Activated T-helper 9 cell treated with anti-CD3 and anti-CD28 coated beads, Interleukin-2, amount 50 U/mL, for 16 hours (primary cell): ENCODE data around the gene LRRC8E.
"Not testable (repeated sequence)": the region's sequence is repeated elsewhere in the genome, so short reads cannot be mapped to it uniquely, and the experiment has no call there.

Experiments
- DNase-seq: peaks from one replicate; pipeline ENCODE4 v3.0.0-alpha.2; 2020; ENCODE audit warnings: low read depth

Gene LRRC8E

DNA sequence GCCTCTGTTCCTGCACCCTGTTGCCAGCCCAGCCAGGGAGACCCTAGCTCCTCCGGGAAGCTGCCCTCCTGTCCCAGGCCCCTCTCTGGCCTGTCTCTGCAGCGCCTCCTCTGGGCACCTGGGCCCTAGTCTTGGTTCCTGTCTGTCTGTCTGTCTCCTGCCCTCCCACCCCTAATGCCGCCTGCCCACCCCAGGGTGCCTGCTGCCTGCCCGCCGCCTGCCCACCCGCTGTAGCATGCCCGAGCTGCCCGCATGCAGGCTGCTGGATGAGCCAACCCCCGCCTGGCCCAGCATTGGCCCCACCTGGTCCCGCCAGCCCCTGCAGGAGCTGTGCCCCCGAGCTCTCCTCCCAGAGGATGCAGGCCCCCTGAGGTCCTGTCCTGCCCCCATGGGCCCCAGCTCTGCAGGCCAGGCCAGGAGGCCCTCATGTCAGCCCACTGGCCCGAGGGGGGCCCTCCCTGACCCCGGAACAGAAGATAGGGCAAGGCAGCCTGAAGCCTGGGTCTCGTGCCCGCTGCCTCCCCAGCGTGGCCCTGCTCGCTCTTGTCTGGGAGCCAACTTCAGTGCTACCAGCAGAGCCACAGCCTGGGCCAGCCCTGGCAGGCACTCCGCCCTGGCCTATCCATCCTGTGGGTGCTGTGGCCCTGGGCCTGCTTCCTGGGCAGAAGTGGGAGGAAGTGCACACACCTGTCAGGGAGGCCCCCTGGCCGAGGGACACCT lies 20.6 kb downstream of the LRRC8E start:
- no peak for DNase-seq

DNA sequence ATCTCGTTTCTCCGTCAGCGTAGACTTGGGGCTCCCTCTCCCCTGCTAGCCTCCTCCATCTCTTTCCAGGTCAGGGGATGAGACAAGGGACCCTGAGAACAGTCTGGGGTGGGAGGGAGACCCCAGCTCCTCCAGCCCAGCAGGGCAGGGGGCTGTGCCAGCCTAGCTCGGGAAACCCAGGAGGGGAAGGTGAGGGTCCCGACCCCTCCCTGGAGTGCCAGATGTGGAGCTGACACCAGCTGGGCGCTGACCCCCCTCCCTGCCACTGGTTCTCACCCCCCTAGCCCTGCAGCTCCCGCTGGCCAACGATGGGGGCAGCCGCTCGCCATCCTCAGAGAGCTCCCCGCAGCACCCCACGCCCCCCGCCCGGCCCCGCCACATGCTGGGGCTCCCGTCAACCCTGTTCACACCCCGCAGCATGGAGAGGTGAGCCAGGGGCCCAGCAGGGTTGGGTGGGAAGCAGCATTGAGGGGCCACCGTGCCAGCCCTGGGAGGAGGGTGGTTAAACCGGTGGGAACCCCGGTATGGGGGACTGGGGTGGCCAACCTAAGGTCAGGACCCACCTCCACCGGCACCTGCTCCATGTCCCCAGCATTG lies 21.3 kb downstream of the LRRC8E start:
- no peak for DNase-seq

DNA sequence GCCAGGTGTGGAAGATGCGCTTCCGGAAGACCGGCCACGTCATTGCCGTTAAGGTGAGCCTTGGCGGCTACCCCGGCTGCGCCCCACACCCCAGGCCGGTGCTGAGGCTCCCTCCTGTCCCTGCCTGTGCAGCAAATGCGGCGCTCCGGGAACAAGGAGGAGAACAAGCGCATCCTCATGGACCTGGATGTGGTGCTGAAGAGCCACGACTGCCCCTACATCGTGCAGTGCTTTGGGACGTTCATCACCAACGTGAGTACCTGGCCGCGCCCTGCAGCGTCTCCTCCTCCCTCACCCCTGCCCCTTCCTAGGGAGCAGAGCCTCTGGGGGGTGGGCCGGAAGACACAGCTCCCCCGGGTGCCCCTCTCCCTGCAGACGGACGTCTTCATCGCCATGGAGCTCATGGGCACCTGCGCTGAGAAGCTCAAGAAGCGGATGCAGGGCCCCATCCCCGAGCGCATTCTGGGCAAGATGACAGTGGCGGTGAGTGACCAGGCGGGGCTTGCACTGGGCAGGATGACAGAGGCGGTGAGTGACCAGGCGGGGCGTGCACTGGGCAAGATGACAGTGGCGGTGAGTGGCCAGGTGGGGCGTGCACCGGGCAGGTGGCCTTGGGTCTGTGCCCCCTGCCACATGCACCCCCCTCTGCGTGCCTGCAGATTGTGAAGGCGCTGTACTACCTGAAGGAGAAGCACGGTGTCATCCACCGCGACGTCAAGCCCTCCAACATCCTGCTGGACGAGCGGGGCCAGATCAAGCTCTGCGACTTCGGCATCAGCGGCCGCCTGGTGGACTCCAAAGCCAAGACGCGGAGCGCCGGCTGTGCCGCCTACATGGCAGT lies 22.2 kb downstream of the LRRC8E start:
- no peak for DNase-seq

DNA sequence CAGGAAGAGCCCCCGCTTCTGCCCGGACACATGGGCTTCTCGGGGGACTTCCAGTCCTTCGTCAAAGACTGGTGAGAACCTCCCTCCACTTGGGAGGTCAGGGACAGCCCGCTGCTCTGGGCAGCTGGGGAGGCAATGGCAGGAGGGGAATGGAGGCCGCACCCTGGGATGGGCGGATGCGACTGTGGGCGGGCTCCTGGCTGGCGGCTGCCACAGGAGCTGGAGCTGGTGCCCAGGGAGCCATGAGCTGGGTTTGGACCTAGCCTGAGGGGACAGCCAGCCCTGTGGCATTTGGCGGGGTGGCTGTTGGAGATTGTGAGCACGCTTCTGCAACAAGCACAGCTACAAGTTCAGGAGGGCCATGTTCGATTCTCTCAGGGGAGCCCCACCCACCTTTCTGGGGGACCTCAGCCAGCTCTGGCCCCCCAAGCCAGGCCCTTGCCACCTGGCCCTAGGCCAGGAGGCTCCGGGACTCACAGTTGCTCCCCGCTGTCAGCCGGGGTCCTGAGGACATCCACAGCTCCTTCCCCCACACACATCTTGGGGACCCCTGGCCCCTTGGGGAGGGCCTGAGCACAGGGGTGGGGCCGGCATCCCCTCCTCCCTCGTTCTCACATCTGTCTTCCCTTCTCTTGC lies 23.3 kb downstream of the LRRC8E start:
- DNase-seq, result no peak

DNA sequence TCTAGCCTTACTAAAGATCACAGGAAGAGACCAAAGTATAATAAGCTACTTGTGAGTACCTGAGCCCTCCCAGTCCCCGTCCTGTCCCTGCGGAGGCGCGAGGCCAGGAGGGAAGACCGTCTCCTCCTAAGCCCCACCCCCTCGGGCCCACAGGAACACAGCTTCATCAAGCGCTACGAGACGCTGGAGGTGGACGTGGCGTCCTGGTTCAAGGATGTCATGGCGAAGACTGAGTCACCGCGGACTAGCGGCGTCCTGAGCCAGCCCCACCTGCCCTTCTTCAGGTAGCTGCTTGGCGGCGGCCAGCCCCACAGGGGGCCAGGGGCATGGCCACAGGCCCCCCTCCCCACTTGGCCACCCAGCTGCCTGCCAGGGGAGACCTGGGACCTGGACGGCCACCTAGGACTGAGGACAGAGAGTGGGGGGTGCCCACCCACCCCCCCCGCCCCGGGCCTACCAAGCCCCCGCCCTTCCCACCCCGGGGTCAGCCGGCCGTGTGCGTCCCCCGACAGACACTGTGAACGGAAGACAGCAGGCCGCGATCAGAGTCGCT lies 23.9 kb downstream of the LRRC8E start:
- no peak for DNase-seq

DNA sequence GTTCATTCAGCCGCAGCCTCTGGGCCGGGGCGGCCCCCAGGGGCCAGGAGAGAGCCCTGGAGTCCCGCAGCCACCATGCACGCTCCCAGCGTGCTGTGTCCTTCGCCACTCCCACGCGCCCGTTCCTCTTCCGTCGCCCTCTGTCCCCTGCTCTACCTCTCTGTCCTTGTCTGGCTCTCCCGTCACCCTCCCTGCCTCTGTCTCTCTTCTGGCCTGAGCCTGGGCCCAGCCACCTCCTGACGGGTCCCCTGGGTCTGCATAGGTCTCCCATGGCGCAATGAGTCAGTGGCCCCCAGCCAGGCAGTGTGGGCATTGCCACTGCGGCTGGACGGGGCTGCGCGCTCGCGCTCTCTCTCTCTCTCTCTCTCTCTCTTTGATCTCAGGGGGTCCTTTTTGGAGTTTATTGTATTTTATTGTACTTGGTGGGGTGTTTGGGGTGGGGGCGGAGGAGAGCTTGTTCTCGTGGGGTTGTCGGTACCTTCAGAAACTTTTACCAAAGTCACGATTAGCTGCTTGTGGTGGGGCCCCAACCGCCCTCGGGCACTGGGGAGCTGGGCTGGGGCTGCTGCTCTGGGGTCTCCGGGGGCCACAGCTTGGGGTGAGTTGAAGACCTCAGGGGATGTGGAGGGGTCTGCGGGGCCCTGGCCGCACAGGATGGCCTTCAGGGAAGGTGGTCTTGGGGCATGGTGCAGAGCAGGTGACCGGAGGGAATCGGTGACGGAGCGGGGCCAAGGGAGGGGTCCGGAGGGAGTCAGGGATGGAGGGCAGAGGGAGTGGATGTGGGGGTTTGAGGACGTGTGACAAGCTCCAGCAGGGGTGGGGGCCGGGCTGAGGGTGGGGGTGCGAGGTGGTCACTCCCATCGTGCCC lies 24.6 kb downstream of the LRRC8E start:
- no peak for DNase-seq

DNA sequence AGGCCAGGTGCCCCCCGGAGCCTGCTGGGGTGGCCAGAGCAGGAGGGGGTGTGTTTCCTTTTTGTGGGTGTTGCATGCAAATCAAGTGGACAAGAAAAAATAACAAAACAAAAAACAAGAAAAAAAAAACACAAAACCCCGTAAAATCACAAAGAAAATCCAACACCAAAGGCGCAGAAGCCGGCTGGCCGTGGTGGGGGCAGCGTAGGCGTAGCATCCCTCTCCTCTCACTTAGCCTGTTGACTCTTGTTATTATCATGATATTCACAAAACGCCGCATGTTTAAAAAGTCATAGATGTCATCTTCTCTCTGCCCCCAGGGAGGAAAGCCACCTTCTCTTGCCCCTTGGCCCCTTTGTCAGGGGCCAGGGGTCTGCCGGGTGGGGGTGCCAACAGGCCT lies 25.3 kb downstream of the LRRC8E start:
- DNase-seq, result no peak

DNA sequence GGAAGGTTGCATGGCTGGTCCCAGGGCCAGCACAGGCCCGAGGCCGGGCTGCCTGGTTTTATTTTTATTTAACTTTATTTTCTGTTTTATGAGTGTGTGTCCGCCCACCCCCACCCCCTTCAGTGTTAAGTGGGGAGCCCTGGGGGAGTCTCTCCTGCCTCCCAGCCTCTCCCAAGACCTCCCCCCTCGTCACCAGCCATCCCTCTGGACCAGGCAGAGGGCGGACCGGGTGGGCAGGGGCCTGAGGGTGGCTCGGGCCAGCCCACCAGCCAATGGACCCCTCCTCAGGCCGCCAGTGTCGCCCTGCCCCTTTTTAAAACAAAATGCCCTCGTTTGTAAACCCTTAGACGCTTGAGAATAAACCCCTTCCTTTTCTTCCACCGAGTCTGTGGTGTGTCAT lies 25.8 kb downstream of the LRRC8E start:
- no peak for DNase-seq

DNA sequence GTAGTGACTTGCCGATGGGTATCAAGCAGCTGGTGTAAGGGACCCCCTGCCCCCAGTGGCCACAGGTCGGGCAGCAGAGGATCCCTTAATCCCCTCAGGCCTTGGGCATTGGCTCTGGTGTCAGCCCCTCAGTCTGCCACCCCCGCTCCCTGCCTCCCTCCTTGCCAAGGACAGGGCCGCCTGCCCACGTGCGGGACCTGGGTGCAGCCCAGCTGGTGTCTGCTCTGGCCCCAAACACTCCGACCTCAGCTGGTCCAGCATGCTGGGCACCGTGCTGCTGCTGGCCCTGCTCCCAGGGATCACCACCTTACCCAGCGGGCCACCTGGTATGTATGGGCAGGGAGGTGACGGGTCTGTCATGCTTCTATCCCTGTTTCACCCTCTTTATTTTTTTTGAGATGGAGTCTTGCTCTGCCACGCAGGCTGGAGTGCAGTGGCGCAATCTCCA lies 26.3 kb downstream of the LRRC8E start, which contains the start of gene TGFBR3L:
Gene TGFBR3L (plus strand): TSS at position 233 of the 448 bp plus-strand sequence.
- DNase-seq, result no peak

DNA sequence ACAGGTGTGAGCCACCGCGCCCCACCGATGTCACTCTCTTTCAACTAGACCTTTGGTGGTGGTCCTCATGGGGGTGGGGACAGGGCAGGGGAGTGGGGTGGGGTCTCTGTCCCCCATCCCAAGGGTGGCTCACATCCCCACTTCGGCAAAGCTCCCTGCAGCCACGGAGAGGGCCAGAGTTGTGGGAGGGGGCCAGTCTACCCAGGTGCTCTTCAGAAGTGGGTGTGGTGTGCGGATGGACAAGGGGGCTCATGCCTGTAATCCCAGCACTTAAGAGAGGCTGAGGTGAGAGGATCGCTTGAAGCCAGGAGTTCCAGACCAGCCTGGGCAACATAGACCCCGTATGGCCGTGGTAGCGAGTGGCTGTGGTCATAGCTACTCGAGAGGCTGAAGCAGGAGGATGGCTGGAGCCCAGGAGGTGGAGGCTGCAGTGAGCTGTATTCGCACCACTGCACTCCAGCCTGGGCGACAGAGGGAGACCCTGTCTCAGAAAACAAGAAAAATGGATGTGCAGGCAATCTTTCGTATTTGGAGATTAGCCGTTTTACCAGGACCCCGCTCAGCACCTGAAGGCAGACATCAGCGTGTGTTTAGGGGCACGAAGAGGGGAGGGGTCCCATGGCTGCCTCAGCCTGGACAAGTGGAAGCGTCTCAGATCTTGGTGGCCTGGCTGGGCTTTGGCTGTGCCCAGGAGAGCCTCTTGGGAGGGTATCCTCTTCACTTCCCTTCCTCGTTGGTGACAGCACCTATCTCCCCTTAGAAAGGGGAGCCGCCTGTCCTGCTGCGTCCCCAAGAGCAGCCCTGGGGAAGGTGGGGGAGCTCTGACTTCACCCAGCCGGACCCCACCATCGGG lies 27.2 kb downstream of the LRRC8E start:
- DNase-seq, result no peak

DNA sequence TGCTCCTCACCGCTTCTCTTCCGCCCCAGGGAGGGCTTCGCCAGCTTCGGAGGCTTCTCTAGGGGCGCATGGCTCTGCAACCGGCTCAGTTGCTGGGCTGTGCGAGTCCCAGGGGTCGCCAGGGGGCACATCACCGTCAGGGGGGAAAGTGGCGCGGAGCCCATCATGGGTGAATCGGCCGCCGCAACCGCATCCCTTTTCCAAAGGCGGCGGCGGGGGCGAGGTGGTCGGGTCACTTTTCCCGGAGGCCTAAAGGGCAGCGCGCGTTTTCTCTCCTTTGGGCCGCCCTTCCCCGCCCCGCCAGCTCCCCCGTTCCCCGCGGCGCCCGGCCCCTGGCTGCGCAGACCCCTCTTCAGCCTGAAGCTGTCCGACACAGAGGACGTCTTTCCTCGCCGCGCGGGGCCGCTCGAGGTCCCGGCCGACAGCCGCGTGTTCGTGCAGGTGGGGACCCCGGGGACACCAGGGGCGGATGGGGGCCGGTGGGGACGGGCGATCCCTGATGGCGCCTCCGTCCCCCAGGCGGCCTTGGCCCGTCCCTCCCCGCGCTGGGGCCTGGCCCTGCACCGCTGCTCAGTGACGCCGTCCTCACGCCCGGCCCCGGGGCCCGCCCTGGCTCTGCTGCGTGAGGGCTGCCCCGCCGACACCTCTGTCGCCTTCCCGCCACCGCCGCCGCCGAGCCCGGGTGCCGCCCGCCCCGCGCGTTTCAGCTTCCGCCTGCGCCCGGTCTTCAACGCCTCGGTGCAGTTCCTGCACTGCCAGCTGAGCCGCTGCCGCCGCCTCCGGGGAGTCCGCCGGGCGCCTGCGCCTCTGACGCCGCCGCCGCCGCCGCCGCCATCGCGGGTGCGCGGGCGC lies 28.0 kb downstream of the LRRC8E start:
- peak; percentile 39 for DNase-seq

DNA sequence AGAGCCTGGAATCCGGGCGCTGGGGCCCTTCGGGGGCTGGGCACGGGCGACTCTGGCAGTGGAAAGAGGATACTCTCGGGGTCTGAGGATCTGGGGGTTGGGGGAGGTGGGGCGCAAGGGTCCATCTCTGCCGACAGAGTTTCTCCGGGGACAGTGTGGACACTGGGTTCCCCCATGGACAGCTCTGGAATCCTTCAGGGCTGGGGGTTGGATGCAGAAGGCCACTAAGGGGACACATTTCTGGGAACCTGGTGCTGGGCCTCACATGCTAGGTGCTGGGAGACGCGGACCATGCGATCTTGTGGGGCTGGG lies 28.6 kb downstream of the LRRC8E start:
- no peak for DNase-seq

DNA sequence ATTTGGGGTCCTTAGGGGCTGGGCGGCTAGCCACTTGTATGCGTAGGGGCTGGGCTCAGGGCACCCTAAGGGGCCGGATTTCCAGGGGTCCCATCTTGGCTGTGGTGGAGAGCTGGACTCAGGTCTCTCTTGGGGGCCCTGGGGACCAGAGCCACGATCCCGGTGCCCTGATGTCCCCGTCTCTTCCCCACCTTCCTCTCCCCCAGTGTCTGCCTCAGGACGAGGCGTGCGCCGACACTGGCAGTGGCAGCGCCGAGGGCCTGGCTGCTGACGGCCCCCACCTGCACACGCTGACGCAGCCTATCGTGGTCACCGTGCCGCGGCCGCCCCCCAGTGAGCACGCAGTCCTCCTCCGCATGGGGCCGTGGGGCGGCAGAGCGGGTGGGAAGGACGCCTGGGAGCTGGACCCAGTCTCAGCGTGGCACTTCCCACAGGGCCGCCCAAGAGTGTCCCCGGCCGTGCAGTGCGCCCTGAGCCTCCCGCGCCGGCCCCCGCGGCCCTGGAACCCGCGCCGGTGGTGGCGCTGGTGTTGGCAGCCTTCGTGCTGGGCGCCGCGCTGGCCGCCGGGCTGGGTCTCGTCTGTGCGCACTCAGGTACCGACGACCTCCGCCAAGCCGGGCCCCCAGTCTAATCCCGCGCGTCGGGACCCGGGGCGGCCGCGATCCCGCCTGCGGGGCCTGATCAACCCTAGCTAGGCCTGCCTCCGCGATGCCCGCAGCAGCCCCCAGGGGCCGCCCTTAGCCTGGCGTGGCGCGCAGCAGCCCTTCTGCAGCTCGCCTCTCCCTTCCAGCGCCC lies 29.2 kb downstream of the LRRC8E start:
- DNase-seq, result peak; percentile 40

DNA sequence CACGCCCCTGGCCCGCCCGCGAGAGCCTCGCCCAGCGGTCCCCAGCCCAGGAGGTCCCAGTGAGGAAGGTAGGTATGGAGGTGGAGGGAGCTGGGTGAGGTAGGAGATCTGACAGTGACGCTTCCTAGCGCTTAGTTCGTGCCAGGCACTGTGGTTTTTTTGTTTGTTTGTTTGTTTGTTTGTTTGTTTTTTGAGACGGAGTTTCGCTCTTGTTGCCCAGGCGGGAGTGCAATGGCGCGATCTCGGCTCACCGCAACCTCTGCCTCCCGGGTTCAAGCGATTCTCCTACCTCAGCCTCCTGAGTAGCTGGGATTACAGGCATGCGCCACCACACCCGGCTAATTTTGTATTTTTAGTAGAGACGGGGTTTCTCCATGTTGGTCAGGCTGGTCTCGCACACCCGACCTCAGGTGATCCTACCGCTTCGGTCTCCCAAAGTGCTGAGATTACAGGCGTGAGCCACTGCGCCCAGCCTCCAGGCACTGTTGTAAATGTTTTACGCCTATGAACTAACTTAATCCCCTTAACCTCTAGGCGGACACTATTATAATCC lies 29.8 kb downstream of the LRRC8E start:
- not testable (repeated sequence) for DNase-seq

DNA sequence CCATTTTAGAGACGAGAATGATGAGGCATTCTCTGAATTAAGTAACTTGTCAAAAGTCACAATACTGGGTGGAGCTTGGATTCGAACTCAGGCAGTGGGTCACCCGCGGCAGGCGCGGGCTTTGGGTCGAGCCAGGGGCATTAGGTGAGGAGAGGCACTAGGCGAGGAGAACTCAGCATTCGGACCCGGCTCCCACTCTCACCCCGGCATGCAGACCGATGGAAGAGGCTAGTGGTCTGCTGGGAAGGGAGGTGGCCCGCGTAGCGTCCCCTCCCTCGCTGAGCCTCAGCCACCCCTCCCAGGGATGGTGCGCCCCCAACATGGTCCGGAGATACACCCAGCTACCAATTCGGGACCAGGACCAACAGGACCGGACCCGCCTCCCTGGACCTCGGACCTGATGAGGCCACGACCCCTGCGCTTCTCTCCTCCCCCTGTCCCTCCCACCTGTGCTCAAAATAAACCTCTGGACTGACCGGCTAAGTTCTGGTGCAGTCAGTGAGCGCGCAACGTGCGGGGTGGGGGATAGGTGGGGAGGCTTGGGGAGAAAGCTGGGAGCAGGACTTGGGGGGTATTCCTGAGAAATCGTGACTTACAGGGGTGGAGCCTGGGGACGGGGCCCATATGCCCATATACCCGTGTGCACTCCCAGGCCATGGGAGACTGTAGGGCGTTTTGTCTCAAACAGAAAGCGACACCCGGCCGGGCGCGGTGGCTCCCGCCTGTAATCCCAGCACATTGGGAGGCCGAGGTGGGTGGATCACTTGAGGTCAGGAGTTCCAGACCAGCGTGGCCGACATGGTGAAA lies 30.5 kb downstream of the LRRC8E start:
- no peak for DNase-seq

DNA sequence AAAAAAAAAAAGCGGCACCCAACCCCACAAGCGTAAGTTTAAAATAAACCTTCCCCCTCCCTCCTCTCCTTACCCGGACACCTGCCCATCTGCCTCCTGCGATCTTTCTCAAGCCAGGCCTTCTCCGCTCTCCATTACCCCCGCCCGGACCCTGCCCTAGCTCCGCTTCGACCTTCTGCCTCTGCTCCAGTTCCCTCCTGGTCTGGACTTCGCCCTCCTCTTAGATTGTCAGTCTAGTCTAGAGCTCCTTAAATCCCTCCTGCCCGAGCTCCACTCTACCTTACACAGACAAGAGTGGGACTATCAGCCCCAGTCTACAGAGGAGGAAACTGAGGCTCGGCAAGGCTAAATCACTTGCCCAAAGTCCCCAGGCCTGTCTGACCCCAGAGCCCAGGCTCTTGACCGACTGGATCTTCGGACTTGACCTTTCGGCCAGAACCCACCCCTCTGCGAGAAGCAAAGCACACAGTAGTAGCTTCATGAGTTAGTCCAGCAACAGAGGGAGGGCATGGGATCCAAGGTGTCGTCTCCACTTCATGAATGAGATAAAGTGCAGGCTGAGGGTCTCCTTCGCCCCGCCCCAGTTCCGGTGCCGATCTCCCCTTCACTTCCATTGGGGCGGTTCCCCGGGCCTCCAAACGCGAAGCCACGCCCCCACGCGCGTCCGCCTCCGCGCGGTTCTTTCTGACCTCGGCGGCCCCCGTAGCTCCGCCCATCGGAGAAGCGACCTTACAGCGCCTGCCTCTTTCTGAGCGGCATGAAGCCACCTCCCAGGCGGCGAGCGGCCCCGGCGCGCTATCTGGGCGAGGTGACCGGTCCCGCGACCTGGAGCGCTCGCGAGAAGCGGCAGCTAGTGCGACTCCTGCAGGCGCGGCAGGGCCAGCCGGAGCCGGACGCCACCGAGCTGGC lies 31.6 kb downstream of the LRRC8E start, which contains the start of gene SNAPC2:
Gene SNAPC2 (plus strand): TSS at position 729 of the 909 bp plus-strand sequence. CDS start 29 bp downstream, at position 758.
- peak; percentile 93 for DNase-seq
